HepG2 (cell line): ENCODE data around the gene PADI6. TPM values are rescaled to one million over a fixed set of nuclear protein-coding genes. Genes with fewer than 3 reads are reported as not detected.

Source experiments
- ATF7-NPFF ChIP-seq: sonication (generic); formaldehyde crosslinking; IDR thresholded peaks from 2 replicates; pipeline ENCODE4 v1.8.1; 2023; ENCODE audit warnings: mild to moderate bottlenecking, low read depth, missing genetic modification reagents, moderate library complexity
- EZH2 ChIP-seq: conservative IDR thresholded peaks from 2 replicates; pipeline ENCODE4 v1.6.1; 2012; ENCODE audit warnings: mild to moderate bottlenecking, low read depth, low read length, moderate library complexity
- FOXP1 ChIP-seq, 2 experiments: fragments of 450-650 bp in 1 of 2; IDR thresholded peaks; 2 replicates each; pipeline ENCODE4 v1.6.1; 2017 to 2018; ENCODE audit warnings: antibody characterized with exemption in 1 of 2
- HMGXB4 ChIP-seq, 2 experiments: sonication (generic) in 1 of 2; formaldehyde crosslinking in 1 of 2; IDR thresholded peaks; 2 replicates each; pipeline versions ENCODE4 v1.4.0 to v1.6.1; 2018 to 2020; ENCODE audit warnings: missing genetic modification reagents in 2 of 2, borderline replicate concordance in 1 of 2, low read depth in 1 of 2, mild to moderate bottlenecking in 1 of 2, missing biosample characterization in 1 of 2
- MED13 ChIP-seq: sonication (generic); formaldehyde crosslinking; IDR thresholded peaks from 2 replicates; pipeline ENCODE4 v1.5.0; 2020; ENCODE audit warnings: missing genetic modification reagents
- POLR2A ChIP-seq, 2 experiments: IDR thresholded peaks; 2 replicates each; pipeline ENCODE4 v1.6.1; 2011; ENCODE audit warnings: low read depth in 2 of 2, low read length in 2 of 2, mild to moderate bottlenecking in 1 of 2, moderate library complexity in 1 of 2; ENCODE audit not compliant: insufficient read depth in 1 of 2
- SKI ChIP-seq: fragments of 450-650 bp; IDR thresholded peaks from one replicate; pipeline ENCODE4 v1.6.1; 2018; ENCODE audit warnings: mild to moderate bottlenecking; ENCODE audit not compliant: partially characterized antibody
- SMAD3 ChIP-seq: sonication (generic); formaldehyde crosslinking; IDR thresholded peaks from 2 replicates; pipeline ENCODE4 v1.4.0; 2020; ENCODE audit warnings: missing genetic modification reagents
- TCF7L2 ChIP-seq: IDR thresholded peaks from 2 replicates; pipeline ENCODE4 v1.6.1; 2011; ENCODE audit warnings: mild to moderate bottlenecking, low read depth, low read length, moderate library complexity
- ZBTB21 ChIP-seq: sonication (generic); formaldehyde crosslinking; IDR thresholded peaks from 2 replicates; pipeline ENCODE4 v1.4.0; 2020; ENCODE audit warnings: missing genetic modification reagents
- ZNF251 ChIP-seq: sonication (generic); formaldehyde crosslinking; IDR thresholded peaks from 2 replicates; pipeline ENCODE4 v1.9.0; 2021; ENCODE audit warnings: mild to moderate bottlenecking, missing genetic modification reagents
- polyA plus RNA-seq, 8 experiments: library from polyadenylated mRNA; depleted of rRNA in 3 of 8; stranded (reverse) in 7 of 8; unstranded in 1 of 8; fragments of >200 nt; fragmentation: Illumina TruSeq in 4 of 8; extraction: Trizol in 4 of 8; gene quantifications; 2 replicates each; pipeline versions ENCODE4 v1.2.1 to v1.2.3, GENCODE V29; 2011 to 2016; ENCODE audit warnings: low read depth in 4 of 8, missing spikeins in 1 of 8, mixed read lengths in 1 of 8; ENCODE audit not compliant: insufficient read depth in 1 of 8
- total RNA-seq, 5 experiments: library from RNA; depleted of rRNA; stranded (reverse); fragments of >200 nt; fragmentation: Illumina TruSeq; extraction: Trizol; gene quantifications; 2 replicates each; pipeline ENCODE4 v1.2.3, GENCODE V29; 2016; ENCODE audit warnings: low read depth in 1 of 5
- TF ChIP-seq, protein P1 (sequence below): sonication (generic); formaldehyde crosslinking; IDR thresholded peaks from 2 replicates; pipeline ENCODE4 v1.8.0; 2022; ENCODE audit warnings: missing genetic modification reagents, mild to moderate bottlenecking, moderate library complexity, borderline replicate concordance
- TF ChIP-seq, protein P2 (sequence below): sonication (generic); formaldehyde crosslinking; conservative IDR thresholded peaks from 2 replicates; pipeline ENCODE4 v1.5.0; 2020; ENCODE audit warnings: missing genetic modification reagents
- TF ChIP-seq, protein P3 (sequence below): sonication (generic); formaldehyde crosslinking; conservative IDR thresholded peaks from 2 replicates; pipeline ENCODE4 v1.8.1; 2023; ENCODE audit warnings: missing genetic modification reagents

The PADI6 gene
- total and polyA plus RNA-seq, 2 of the 13 experiments (the other 11 are each of a cell fraction or from before 2014, with no cell fraction given): not detected

- TF ChIP-seq HMGXB4 (CRISPR knock-in tag; IDR thresholded peaks at IDR 0.05; ENCODE audit: borderline replicate concordance in 1 of 2, low read depth in 1 of 2) (no peak), FOXP1 (IDR thresholded peaks at IDR 0.05) (no peak), FOXP1 (CRISPR knock-in tag; IDR thresholded peaks at IDR 0.05) (no peak), EZH2 (no peak), SMAD3 (CRISPR knock-in tag) (no peak), MED13 (CRISPR knock-in tag) (no peak), ATF7-NPFF (CRISPR knock-in tag) (no peak), POLR2A (IDR thresholded peaks at IDR 0.05; ENCODE audit: insufficient read depth in 1 of 2, low read depth in 2 of 2, low read length in 2 of 2) (no peak), ZBTB21 (no peak), SKI (peak; percentile 96), TCF7L2 (no peak), ZNF251 (no peak)
- TF ChIP-seq, protein P1, sequence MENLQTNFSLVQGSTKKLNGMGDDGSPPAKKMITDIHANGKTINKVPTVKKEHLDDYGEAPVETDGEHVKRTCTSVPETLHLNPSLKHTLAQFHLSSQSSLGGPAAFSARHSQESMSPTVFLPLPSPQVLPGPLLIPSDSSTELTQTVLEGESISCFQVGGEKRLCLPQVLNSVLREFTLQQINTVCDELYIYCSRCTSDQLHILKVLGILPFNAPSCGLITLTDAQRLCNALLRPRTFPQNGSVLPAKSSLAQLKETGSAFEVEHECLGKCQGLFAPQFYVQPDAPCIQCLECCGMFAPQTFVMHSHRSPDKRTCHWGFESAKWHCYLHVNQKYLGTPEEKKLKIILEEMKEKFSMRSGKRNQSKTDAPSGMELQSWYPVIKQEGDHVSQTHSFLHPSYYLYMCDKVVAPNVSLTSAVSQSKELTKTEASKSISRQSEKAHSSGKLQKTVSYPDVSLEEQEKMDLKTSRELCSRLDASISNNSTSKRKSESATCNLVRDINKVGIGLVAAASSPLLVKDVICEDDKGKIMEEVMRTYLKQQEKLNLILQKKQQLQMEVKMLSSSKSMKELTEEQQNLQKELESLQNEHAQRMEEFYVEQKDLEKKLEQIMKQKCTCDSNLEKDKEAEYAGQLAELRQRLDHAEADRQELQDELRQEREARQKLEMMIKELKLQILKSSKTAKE (CRISPR knock-in tag): peak; percentile 79
- TF ChIP-seq, protein P2, sequence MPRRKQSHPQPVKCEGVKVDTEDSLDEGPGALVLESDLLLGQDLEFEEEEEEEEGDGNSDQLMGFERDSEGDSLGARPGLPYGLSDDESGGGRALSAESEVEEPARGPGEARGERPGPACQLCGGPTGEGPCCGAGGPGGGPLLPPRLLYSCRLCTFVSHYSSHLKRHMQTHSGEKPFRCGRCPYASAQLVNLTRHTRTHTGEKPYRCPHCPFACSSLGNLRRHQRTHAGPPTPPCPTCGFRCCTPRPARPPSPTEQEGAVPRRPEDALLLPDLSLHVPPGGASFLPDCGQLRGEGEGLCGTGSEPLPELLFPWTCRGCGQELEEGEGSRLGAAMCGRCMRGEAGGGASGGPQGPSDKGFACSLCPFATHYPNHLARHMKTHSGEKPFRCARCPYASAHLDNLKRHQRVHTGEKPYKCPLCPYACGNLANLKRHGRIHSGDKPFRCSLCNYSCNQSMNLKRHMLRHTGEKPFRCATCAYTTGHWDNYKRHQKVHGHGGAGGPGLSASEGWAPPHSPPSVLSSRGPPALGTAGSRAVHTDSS (CRISPR knock-in tag): no peak
- TF ChIP-seq, protein P3, sequence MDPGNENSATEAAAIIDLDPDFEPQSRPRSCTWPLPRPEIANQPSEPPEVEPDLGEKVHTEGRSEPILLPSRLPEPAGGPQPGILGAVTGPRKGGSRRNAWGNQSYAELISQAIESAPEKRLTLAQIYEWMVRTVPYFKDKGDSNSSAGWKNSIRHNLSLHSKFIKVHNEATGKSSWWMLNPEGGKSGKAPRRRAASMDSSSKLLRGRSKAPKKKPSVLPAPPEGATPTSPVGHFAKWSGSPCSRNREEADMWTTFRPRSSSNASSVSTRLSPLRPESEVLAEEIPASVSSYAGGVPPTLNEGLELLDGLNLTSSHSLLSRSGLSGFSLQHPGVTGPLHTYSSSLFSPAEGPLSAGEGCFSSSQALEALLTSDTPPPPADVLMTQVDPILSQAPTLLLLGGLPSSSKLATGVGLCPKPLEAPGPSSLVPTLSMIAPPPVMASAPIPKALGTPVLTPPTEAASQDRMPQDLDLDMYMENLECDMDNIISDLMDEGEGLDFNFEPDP (CRISPR knock-in tag): no peak
Measured at GRCh38 chr1:17432412-17432811, 60.4 kb downstream of the PADI6 start (continued).
